HFF-Myc (cell line): Measurements from ENCODE around the gene ARID1A.
"Not testable (repeated sequence)": the region's sequence is repeated elsewhere in the genome, so short reads cannot be mapped to it uniquely, and the experiment has no call there.

Source experiments
- DNase-seq: peaks from one replicate; pipeline ENCODE4 v3.0.0-alpha.2; 2011; ENCODE audit warnings: low read depth; ENCODE audit errors: extremely low read depth
- H3K4me3 ChIP-seq: replicated peaks from 2 replicates; pipeline ENCODE4 v1.5.1; 2011; ENCODE audit warnings: low read depth, mild to moderate bottlenecking, control low read depth, low read length
- TF ChIP-seq, protein P1 (sequence below): IDR thresholded peaks from 2 replicates; pipeline ENCODE4 v1.5.1; 2012; ENCODE audit warnings: mild to moderate bottlenecking, low read depth, low read length, control low read depth; ENCODE audit errors: missing control alignments

The ARID1A gene

DNA sequence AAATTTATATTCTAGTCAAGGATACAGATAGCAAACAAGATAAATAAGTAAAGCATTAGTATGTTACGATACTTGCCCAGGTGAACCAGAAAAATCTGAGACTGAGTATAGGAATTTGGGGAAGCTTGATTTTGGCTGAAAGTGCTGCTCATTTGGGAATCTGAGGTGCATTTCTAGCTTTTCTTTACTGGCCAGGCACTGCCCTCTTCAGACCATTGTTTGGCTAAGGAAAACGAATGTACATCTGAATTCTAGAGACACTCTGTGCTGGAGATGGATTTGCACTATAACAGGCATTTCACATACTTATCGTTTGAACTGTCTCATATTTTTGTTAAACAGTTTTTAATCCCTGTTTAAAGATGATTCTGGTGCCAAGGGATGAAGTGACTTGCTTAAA, 23.4 kb downstream of the ARID1A start:
- H3K4me3 ChIP-seq, result no peak overlapping the region
- DNase-seq, result no peak
- TF ChIP-seq, protein P1, sequence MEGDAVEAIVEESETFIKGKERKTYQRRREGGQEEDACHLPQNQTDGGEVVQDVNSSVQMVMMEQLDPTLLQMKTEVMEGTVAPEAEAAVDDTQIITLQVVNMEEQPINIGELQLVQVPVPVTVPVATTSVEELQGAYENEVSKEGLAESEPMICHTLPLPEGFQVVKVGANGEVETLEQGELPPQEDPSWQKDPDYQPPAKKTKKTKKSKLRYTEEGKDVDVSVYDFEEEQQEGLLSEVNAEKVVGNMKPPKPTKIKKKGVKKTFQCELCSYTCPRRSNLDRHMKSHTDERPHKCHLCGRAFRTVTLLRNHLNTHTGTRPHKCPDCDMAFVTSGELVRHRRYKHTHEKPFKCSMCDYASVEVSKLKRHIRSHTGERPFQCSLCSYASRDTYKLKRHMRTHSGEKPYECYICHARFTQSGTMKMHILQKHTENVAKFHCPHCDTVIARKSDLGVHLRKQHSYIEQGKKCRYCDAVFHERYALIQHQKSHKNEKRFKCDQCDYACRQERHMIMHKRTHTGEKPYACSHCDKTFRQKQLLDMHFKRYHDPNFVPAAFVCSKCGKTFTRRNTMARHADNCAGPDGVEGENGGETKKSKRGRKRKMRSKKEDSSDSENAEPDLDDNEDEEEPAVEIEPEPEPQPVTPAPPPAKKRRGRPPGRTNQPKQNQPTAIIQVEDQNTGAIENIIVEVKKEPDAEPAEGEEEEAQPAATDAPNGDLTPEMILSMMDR, result no peak

GRCh38 chr1:26721669-26722355, 26.0 kb downstream of the ARID1A start:
- H3K4me3 ChIP-seq, result no peak overlapping the region
- TF ChIP-seq, protein P1, result no peak
- DNase-seq, result no peak

- DNase-seq, result peak; percentile 98
- TF ChIP-seq, protein P1, result no peak
- H3K4me3 ChIP-seq, result no peak overlapping the region; the same call in 1 of the 2 replicates
Observed at GRCh38 chr1:26723013-26723991, 27.5 kb downstream of the ARID1A start.

- TF ChIP-seq, protein P1, result no peak
- DNase-seq, result no peak
- no peak overlapping the region for H3K4me3 ChIP-seq
Observed at GRCh38 chr1:26724118-26724517, 28.3 kb downstream of the ARID1A start.

- no peak overlapping the region for H3K4me3 ChIP-seq
- TF ChIP-seq, protein P1, result no peak
- DNase-seq, result no peak
Observed at GRCh38 chr1:26724926-26725325, 29.1 kb downstream of the ARID1A start.

GRCh38 chr1:26725904-26726303, 30.1 kb downstream of the ARID1A start:
- not testable (repeated sequence) for H3K4me3 ChIP-seq, DNase-seq

DNA sequence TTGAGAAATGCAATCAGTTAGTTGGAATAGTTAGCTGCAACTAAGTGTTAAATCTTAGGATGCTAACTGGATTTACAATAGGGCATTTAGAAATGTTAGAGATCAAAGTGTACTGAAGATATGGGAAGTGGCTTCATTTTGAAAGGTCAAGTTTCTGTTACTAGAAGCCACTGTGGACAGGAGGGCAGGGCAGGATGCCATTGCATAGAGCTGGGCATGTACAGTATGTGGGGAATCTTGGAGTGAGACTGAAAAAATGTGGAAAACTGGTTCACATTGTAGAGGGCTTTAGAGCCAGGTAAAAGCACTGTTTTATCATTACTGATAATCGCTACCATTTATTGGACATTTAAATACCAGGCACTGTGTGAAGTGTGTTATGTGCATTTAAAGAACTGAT, 31.0 kb downstream of the ARID1A start:
- H3K4me3 ChIP-seq, result no peak overlapping the region
- TF ChIP-seq, protein P1, result no peak
- DNase-seq, result no peak
